ENCODE results near the gene PRELID2. TPM values are rescaled to one million over a fixed set of nuclear protein-coding genes. Genes with fewer than 3 reads are reported as not detected.

PRELID2 gene
- total RNA-seq, 2 donors from 2014 or later: 6.7 to 14.3 TPM

DNA sequence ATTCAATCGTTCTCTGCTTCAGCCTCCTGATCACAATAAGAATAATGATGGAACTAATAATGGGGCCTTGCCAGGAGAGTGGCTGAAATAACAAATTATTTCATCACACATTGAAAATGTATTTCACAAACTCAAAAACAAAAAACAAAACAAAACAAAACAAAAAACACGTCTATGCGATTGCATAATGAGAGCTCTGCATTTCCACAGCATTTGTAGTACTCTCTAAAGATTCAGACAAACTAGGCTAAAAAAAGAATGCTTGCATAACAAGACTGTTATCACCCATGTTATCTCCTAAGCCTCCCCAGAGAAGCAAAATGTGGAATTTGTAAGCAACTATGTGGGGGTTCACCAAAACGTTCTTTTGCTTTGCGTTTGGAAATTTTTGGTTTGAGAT is 48.1 kb downstream of the PRELID2 start:
- H3K9me3 Mint-ChIP-seq: peaks cover 9% of the 10 kb centered on the region
- WGBS, 2 experiments (ENCODE audit: insufficient coverage in 1 of 2, insufficient read length in 1 of 2): 89 to 93% methylated on average over 3 to 5 of the region's 5 CpGs
- H3K4me1 ChIP-seq (ENCODE audit: control insufficient read depth, insufficient read depth, low read length): no peaks in the 10 kb centered on the region

GRCh38 chr5:145780982-145781381 is 54.2 kb downstream of the PRELID2 start:
- Mint-ChIP-seq H3K9me3 (peaks cover 14% of the 10 kb centered on the region), H3K27me3 (ENCODE audit: insufficient read depth) (no peaks in the 10 kb centered on the region), H3K4me3 (no peak overlapping the region), H3K4me1 (peaks cover 8% of the 10 kb centered on the region), H3K27ac (no peak overlapping the region), H3K36me3 (ENCODE audit: low read depth) (peaks cover 5% of the 10 kb centered on the region)
- Histone ChIP-seq H3K9ac (ENCODE audit: extremely low read depth, low read length, poor library complexity, severe bottlenecking) (no peak overlapping the region), H3K27ac (ENCODE audit: low read depth, low read length) (peak overlapping the region; percentile 64), H3K36me3 (ENCODE audit: control insufficient read depth, insufficient read depth, low read length) (no peaks in the 10 kb centered on the region), H3K4me1 (ENCODE audit: control insufficient read depth, insufficient read depth, low read length) (no peaks in the 10 kb centered on the region), H3K4me3 (ENCODE audit: low read length) (no peak overlapping the region), H3K27me3 (ENCODE audit: control insufficient read depth, insufficient read depth, low read length, poor library complexity, severe bottlenecking) (no peaks in the 10 kb centered on the region), H3K9me3 (ENCODE audit: control insufficient read depth, low read length) (peaks cover under 1% of the 10 kb centered on the region)
- no peak for DNase-seq
- WGBS, 2 experiments (ENCODE audit: insufficient coverage in 1 of 2, insufficient read length in 1 of 2): 73% methylated on average over 2 of the region's 2 CpGs; no CpG with 5 or more reads in 1 of the 2 experiments
- TF ChIP-seq, protein P1, sequence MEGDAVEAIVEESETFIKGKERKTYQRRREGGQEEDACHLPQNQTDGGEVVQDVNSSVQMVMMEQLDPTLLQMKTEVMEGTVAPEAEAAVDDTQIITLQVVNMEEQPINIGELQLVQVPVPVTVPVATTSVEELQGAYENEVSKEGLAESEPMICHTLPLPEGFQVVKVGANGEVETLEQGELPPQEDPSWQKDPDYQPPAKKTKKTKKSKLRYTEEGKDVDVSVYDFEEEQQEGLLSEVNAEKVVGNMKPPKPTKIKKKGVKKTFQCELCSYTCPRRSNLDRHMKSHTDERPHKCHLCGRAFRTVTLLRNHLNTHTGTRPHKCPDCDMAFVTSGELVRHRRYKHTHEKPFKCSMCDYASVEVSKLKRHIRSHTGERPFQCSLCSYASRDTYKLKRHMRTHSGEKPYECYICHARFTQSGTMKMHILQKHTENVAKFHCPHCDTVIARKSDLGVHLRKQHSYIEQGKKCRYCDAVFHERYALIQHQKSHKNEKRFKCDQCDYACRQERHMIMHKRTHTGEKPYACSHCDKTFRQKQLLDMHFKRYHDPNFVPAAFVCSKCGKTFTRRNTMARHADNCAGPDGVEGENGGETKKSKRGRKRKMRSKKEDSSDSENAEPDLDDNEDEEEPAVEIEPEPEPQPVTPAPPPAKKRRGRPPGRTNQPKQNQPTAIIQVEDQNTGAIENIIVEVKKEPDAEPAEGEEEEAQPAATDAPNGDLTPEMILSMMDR (conservative IDR thresholded peaks at IDR 0.05): no peak

More for the DNA sequence above, 48.1 kb downstream of the PRELID2 start:
- H3K36me3 Mint-ChIP-seq (ENCODE audit: low read depth): peaks cover 4% of the 10 kb centered on the region
- TF ChIP-seq, protein P1 (conservative IDR thresholded peaks at IDR 0.05): no peak
- no peak overlapping the region for H3K4me3 Mint-ChIP-seq
- no peaks in the 10 kb centered on the region for H3K27me3 ChIP-seq (ENCODE audit: control insufficient read depth, insufficient read depth, low read length, poor library complexity, severe bottlenecking)
- DNase-seq: no peak
- H3K27ac Mint-ChIP-seq: no peak overlapping the region
- H3K4me1 Mint-ChIP-seq: peaks cover 20% of the 10 kb centered on the region
- H3K27me3 Mint-ChIP-seq (ENCODE audit: insufficient read depth): no peaks in the 10 kb centered on the region
- no peak overlapping the region for H3K27ac ChIP-seq (ENCODE audit: low read depth, low read length)
- no peak overlapping the region for H3K9ac ChIP-seq (ENCODE audit: extremely low read depth, low read length, poor library complexity, severe bottlenecking)
- no peaks in the 10 kb centered on the region for H3K36me3 ChIP-seq (ENCODE audit: control insufficient read depth, insufficient read depth, low read length)
- peak overlapping the region; percentile 17 for H3K4me3 ChIP-seq (ENCODE audit: low read length)
- H3K9me3 ChIP-seq (ENCODE audit: control insufficient read depth, low read length): peaks cover 7% of the 10 kb centered on the region

- Histone ChIP-seq H3K9ac (ENCODE audit: extremely low read depth, low read length, poor library complexity, severe bottlenecking) (no peak overlapping the region), H3K4me1 (ENCODE audit: control insufficient read depth, insufficient read depth, low read length) (peaks cover 3% of the 10 kb centered on the region), H3K9me3 (ENCODE audit: control insufficient read depth, low read length) (no peaks in the 10 kb centered on the region), H3K27me3 (ENCODE audit: control insufficient read depth, insufficient read depth, low read length, poor library complexity, severe bottlenecking) (no peaks in the 10 kb centered on the region), H3K36me3 (ENCODE audit: control insufficient read depth, insufficient read depth, low read length) (no peaks in the 10 kb centered on the region), H3K27ac (ENCODE audit: low read depth, low read length) (no peak overlapping the region), H3K4me3 (ENCODE audit: low read length) (no peak overlapping the region)
- Mint-ChIP-seq H3K4me1 (peaks cover 14% of the 10 kb centered on the region), H3K27ac (no peak overlapping the region), H3K36me3 (ENCODE audit: low read depth) (peaks cover 5% of the 10 kb centered on the region), H3K27me3 (ENCODE audit: insufficient read depth) (no peaks in the 10 kb centered on the region), H3K4me3 (no peak overlapping the region), H3K9me3 (peaks cover 14% of the 10 kb centered on the region)
- DNase-seq: no peak
- 94 to 99% methylated on average over 12 of the region's 12 CpGs for WGBS, 2 experiments (ENCODE audit: insufficient coverage in 1 of 2, insufficient read length in 1 of 2)
- TF ChIP-seq, protein P1 (conservative IDR thresholded peaks at IDR 0.05): no peak
These were observed 56.8 kb downstream of the PRELID2 start for GRCh38 chr5:145778144-145778900.

All from endodermal cell (in vitro differentiated cells).